PC-3 (cell line): ENCODE results near the gene NEK4.

Source experiments
- EZH2 ChIP-seq: fragments of 300-600 bp; sonication (generic); IDR thresholded peaks from one replicate; pipeline ENCODE4 v1.6.1; 2017; ENCODE audit warnings: antibody characterized with exemption, mild to moderate bottlenecking, low read length; ENCODE audit not compliant: unreplicated experiment
- TF ChIP-seq, protein P1 (sequence below): fragments of 300-600 bp; sonication (generic); conservative IDR thresholded peaks from 2 replicates; pipeline ENCODE4 v1.5.1; 2017; ENCODE audit warnings: antibody characterized with exemption, low read depth, mild to moderate bottlenecking, low read length

DNA sequence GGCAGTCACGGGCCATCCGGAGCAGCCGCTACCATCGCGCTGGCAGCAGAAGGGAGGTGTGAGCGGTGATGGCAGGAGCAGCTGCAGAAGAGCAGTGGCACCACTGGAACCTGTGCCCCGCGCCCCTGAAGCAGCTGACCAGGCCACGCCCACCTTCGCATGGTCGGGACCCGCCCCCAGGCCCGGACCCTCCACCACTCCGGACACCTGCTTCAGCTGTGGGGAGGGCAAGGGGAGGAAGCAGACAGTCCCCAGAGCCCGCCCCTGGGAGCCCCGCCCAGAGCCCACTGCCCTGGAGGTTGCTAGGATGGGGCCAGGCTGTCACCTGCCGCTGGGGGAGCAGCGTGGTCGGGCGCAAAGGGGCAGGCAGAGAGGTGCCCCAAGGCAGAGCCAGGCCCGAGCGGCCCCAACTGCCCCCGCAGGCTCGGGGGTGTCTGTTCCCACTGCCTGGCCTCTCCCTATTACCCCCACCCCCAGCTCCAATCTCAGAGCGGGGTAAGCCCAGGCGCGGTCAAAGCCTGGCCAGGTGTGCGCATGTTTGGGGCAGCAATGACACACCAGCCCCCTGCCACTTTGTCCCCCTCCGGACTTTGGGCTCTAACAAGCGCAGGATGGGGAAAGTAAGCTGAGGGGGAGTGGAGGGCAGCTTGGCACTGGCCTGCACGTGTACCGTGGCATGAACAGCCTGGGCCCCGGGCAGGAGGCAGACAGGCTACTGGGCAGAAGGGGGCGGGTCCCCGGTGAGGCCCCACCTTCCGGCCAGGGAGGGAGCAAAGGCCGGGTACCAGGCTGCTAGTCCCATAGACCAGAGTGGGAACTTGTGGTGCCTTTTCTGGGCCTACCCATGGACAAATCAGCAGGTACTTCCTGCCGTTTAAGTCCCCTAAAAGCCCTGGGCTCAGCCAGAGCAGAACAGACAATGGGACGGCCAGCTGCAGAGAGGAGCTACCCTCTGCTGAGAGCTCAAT lies 56.1 kb downstream of the NEK4 start:
- TF ChIP-seq EZH2 = no peak
- TF ChIP-seq, protein P1, sequence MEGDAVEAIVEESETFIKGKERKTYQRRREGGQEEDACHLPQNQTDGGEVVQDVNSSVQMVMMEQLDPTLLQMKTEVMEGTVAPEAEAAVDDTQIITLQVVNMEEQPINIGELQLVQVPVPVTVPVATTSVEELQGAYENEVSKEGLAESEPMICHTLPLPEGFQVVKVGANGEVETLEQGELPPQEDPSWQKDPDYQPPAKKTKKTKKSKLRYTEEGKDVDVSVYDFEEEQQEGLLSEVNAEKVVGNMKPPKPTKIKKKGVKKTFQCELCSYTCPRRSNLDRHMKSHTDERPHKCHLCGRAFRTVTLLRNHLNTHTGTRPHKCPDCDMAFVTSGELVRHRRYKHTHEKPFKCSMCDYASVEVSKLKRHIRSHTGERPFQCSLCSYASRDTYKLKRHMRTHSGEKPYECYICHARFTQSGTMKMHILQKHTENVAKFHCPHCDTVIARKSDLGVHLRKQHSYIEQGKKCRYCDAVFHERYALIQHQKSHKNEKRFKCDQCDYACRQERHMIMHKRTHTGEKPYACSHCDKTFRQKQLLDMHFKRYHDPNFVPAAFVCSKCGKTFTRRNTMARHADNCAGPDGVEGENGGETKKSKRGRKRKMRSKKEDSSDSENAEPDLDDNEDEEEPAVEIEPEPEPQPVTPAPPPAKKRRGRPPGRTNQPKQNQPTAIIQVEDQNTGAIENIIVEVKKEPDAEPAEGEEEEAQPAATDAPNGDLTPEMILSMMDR = no peak
